H9 (cell line): ENCODE data around the gene CFP. TPM values are rescaled to one million over a fixed set of nuclear protein-coding genes. Genes with fewer than 3 reads are reported as not detected.

ENCODE experiments used
- DNase-seq: peaks from one replicate; pipeline ENCODE4 v3.0.0-alpha.2; 2017
- H2AFZ ChIP-seq: one replicate; pipeline ENCODE4 v1.6.1; 2013; ENCODE audit warnings: mild to moderate bottlenecking, low read length, control low read depth, moderate library complexity
- H2AK5ac ChIP-seq: 2 replicates; pipeline ENCODE4 v1.6.1; 2013; ENCODE audit warnings: low read length, control low read depth, mixed read lengths; ENCODE audit not compliant: insufficient read length
- H2BK120ac ChIP-seq: one replicate; pipeline ENCODE4 v1.6.1; 2013; ENCODE audit warnings: low read depth, mild to moderate bottlenecking, low read length, control low read depth, inconsistent platforms; ENCODE audit not compliant: poor library complexity, severe bottlenecking
- H2BK12ac ChIP-seq: 2 replicates; pipeline ENCODE4 v1.6.1; 2013; ENCODE audit warnings: low read length, control low read depth, mixed read lengths, low read depth; ENCODE audit not compliant: insufficient read length
- H2BK15ac ChIP-seq: 2 replicates; pipeline ENCODE4 v1.6.1; 2013; ENCODE audit warnings: low read depth, low read length, control low read depth
- H2BK20ac ChIP-seq: one replicate; pipeline ENCODE4 v1.6.1; 2013; ENCODE audit warnings: low read depth, mild to moderate bottlenecking, low read length, control low read depth, inconsistent platforms; ENCODE audit not compliant: poor library complexity, severe bottlenecking
- H2BK5ac ChIP-seq: 2 replicates; pipeline ENCODE4 v1.6.1; 2013; ENCODE audit warnings: low read length, control low read depth, mixed read lengths; ENCODE audit not compliant: insufficient read length
- H3K14ac ChIP-seq: 2 replicates; pipeline ENCODE4 v1.6.1; 2013; ENCODE audit warnings: low read length, control low read depth; ENCODE audit not compliant: insufficient read depth
- H3K18ac ChIP-seq: 2 replicates; pipeline ENCODE4 v1.6.1; 2013; ENCODE audit warnings: low read depth, mild to moderate bottlenecking, mixed read lengths, low read length, control low read depth; ENCODE audit not compliant: insufficient read length
- H3K23ac ChIP-seq: 2 replicates; pipeline ENCODE4 v1.6.1; 2013; ENCODE audit warnings: low read length, control low read depth, mixed read lengths, low read depth; ENCODE audit not compliant: insufficient read length
- H3K23me2 ChIP-seq: 2 replicates; pipeline ENCODE4 v1.6.1; 2013; ENCODE audit warnings: low read depth, mild to moderate bottlenecking, mixed read lengths, low read length, control low read depth; ENCODE audit not compliant: insufficient read length, poor library complexity, severe bottlenecking
- H3K27ac ChIP-seq: 2 replicates; pipeline ENCODE4 v1.5.1; 2013; ENCODE audit warnings: low read length, control low read depth, mixed read lengths, low read depth; ENCODE audit not compliant: insufficient read length
- H3K27me3 ChIP-seq: 2 replicates; pipeline ENCODE4 v1.6.1; 2013; ENCODE audit warnings: low read length, control low read depth, inconsistent platforms; ENCODE audit not compliant: insufficient read depth
- H3K4ac ChIP-seq: 2 replicates; pipeline ENCODE4 v1.6.1; 2013; ENCODE audit warnings: low read depth, mild to moderate bottlenecking, control low read depth, inconsistent platforms, low read length, moderate library complexity
- H3K4me1 ChIP-seq: 2 replicates; pipeline ENCODE4 v1.6.1; 2013; ENCODE audit warnings: low read length, control low read depth, inconsistent platforms; ENCODE audit not compliant: insufficient read depth
- H3K4me2 ChIP-seq: 2 replicates; pipeline ENCODE4 v1.6.1; 2013; ENCODE audit warnings: low read length, control low read depth, mixed read lengths; ENCODE audit not compliant: insufficient read length, insufficient read depth
- H3K56ac ChIP-seq: 2 replicates; pipeline ENCODE4 v1.6.1; 2013; ENCODE audit warnings: low read depth, mild to moderate bottlenecking, mixed read lengths, low read length, control low read depth; ENCODE audit not compliant: insufficient read length
- H3K79me1 ChIP-seq: 2 replicates; pipeline ENCODE4 v1.6.1; 2013; ENCODE audit warnings: low read depth, mild to moderate bottlenecking, moderate library complexity, low read length, control low read depth, inconsistent platforms; ENCODE audit not compliant: insufficient read depth, poor library complexity, severe bottlenecking
- H3K79me2 ChIP-seq: 2 replicates; pipeline ENCODE4 v1.6.1; 2013; ENCODE audit warnings: low read length, control low read depth, inconsistent platforms; ENCODE audit not compliant: insufficient read depth
- H3K9ac ChIP-seq: 2 replicates; pipeline ENCODE4 v1.6.1; 2013; ENCODE audit warnings: low read length, control low read depth, mixed read lengths; ENCODE audit not compliant: insufficient read length; ENCODE audit errors: extremely low read depth
- H3K9me3 ChIP-seq: one replicate; pipeline ENCODE4 v1.6.1; 2013; ENCODE audit warnings: low read depth, low read length, inconsistent platforms; ENCODE audit not compliant: control insufficient read depth
- H3T11ph ChIP-seq: one replicate; pipeline ENCODE4 v1.6.1; 2013; ENCODE audit warnings: mild to moderate bottlenecking, low read length, control low read depth, inconsistent platforms
- H4K20me1 ChIP-seq: one replicate; pipeline ENCODE4 v1.6.1; 2013; ENCODE audit not compliant: control insufficient read depth, insufficient read length, insufficient read depth
- H4K5ac ChIP-seq: 2 replicates; pipeline ENCODE4 v1.6.1; 2013; ENCODE audit warnings: low read depth, mild to moderate bottlenecking, mixed read lengths, low read length, control low read depth; ENCODE audit not compliant: insufficient read length
- H4K8ac ChIP-seq: replicated peaks from 2 replicates; pipeline ENCODE4 v1.6.1; 2013; ENCODE audit warnings: low read length, control low read depth, mixed read lengths, low read depth; ENCODE audit not compliant: insufficient read length
- H4K91ac ChIP-seq: 2 replicates; pipeline ENCODE4 v1.6.1; 2013; ENCODE audit warnings: low read depth, mild to moderate bottlenecking, moderate library complexity, mixed read lengths, low read length, control low read depth; ENCODE audit not compliant: insufficient read length
- H3K27ac Mint-ChIP-seq, 3 experiments: 2 replicates in 2 of 3; 3 replicates in 1 of 3; pipeline ENCODE4 v1.8.0; 2020 to 2021; ENCODE audit warnings: mixed read lengths in 3 of 3, mild to moderate bottlenecking in 1 of 3, moderate library complexity in 1 of 3
- H3K27me3 Mint-ChIP-seq: 2 replicates; pipeline ENCODE4 v1.8.0; 2021; ENCODE audit warnings: low read depth, mild to moderate bottlenecking, moderate library complexity, mixed read lengths
- H3K36me3 Mint-ChIP-seq, 3 experiments: 2 replicates in 2 of 3; 3 replicates in 1 of 3; pipeline ENCODE4 v1.8.0; 2020 to 2021; ENCODE audit warnings: low read depth in 3 of 3, mixed read lengths in 3 of 3; ENCODE audit not compliant: insufficient read depth in 1 of 3
- H3K4me1 Mint-ChIP-seq, 2 experiments: 2 replicates each; pipeline ENCODE4 v1.8.0; 2020; ENCODE audit warnings: mixed read lengths in 2 of 2
- H3K4me3 Mint-ChIP-seq, 2 experiments: 2 replicates in 1 of 2; 3 replicates in 1 of 2; pipeline ENCODE4 v1.8.0; 2020 to 2021; ENCODE audit warnings: mild to moderate bottlenecking in 2 of 2, mixed read lengths in 2 of 2, moderate library complexity in 1 of 2
- H3K9me3 Mint-ChIP-seq, 2 experiments: 2 replicates in 1 of 2; 3 replicates in 1 of 2; pipeline ENCODE4 v1.8.0; 2020; ENCODE audit warnings: mild to moderate bottlenecking in 2 of 2, mixed read lengths in 2 of 2, moderate library complexity in 1 of 2
- WGBS: extraction: QIAGEN DNeasy Blood & Tissue Kit; methylation state at CpG from one replicate; pipeline ENCODE4 v1.1.7; 2013; ENCODE audit warnings: missing lambda C conversion rate, low lambda C conversion rate, mixed read lengths; ENCODE audit not compliant: insufficient read length; ENCODE audit errors: extremely low coverage; 5-methylcytosine and 5-hydroxymethylcytosine counted together
- total RNA-seq: library from RNA; stranded (reverse); gene quantifications from 2 replicates; pipeline ENCODE4 v1.2.1, GENCODE V29; 2021
- TF ChIP-seq, protein P1 (sequence below): fragments of 200-600 bp; sonication (generic); conservative IDR thresholded peaks from 3 replicates; pipeline ENCODE4 v1.8.0; 2021; ENCODE audit warnings: antibody characterized with exemption, mild to moderate bottlenecking

CFP gene
- total RNA-seq, 1 experiment from 2014 or later, result 2.3 TPM

DNA sequence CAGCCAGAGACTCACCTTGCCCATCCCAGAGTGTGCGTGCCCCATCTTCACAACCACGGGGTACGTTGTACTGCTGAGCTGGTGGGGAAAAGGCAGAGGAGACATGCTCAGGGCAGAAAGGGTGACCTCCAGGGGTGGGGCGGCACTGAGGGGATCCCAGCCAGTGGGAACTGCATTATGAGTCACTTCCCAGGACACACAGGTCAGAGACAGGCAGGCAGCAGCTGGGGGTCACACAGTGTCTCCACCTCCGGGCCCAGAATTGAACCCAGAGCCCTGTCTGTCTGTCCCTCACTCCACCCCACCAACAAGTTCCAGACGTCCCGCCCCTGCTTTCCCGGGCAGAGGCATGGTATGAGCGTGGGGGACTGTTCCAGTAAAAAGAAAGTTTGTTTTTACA, 52.3 kb downstream of the CFP start:
- Histone ChIP-seq H3K27me3 (no peaks in the 10 kb centered on the region), H3K9me3 (peaks cover 17% of the 10 kb centered on the region), H3K18ac (no peak overlapping the region), H3K4ac (no peak overlapping the region), H2BK20ac (no peak overlapping the region), H3K79me2 (no peaks in the 10 kb centered on the region), H3K4me1 (peaks cover 3% of the 10 kb centered on the region; the same call in 1 of the 2 replicates), H2BK120ac (no peak overlapping the region), H2BK12ac (no peak overlapping the region), H3K56ac (no peak overlapping the region), H2AK5ac (no peak overlapping the region), H4K20me1 (no peaks in the 10 kb centered on the region), H3K4me2 (no peak overlapping the region), H2AFZ (no peak overlapping the region), H2BK15ac (no peak overlapping the region), H3K9ac (no peak overlapping the region), H4K5ac (no peak overlapping the region), H3K14ac (no peak overlapping the region), H3T11ph (no peak overlapping the region), H2BK5ac (no peak overlapping the region), H4K91ac (no peak overlapping the region), H3K27ac (no peak overlapping the region), H3K23me2 (peaks cover 4% of the 10 kb centered on the region), H3K23ac (no peak overlapping the region), H4K8ac (no peak overlapping the region), H3K79me1 (no peaks in the 10 kb centered on the region)
- TF ChIP-seq, protein P1, sequence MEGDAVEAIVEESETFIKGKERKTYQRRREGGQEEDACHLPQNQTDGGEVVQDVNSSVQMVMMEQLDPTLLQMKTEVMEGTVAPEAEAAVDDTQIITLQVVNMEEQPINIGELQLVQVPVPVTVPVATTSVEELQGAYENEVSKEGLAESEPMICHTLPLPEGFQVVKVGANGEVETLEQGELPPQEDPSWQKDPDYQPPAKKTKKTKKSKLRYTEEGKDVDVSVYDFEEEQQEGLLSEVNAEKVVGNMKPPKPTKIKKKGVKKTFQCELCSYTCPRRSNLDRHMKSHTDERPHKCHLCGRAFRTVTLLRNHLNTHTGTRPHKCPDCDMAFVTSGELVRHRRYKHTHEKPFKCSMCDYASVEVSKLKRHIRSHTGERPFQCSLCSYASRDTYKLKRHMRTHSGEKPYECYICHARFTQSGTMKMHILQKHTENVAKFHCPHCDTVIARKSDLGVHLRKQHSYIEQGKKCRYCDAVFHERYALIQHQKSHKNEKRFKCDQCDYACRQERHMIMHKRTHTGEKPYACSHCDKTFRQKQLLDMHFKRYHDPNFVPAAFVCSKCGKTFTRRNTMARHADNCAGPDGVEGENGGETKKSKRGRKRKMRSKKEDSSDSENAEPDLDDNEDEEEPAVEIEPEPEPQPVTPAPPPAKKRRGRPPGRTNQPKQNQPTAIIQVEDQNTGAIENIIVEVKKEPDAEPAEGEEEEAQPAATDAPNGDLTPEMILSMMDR, result no peak
- H3K36me3 Mint-ChIP-seq, result peaks cover 6 to 16% (median 9%) of the 10 kb centered on the region in 3 experiments
- peaks cover 18 to 35% of the 10 kb centered on the region in 2 experiments for H3K4me1 Mint-ChIP-seq
- no peak for DNase-seq
- H3K9me3 Mint-ChIP-seq, result peaks cover 69 to 82% of the 10 kb centered on the region in 2 experiments
- no peaks in the 10 kb centered on the region for H3K27me3 Mint-ChIP-seq
- no peak overlapping the region for H3K4me3 Mint-ChIP-seq
- H3K27ac Mint-ChIP-seq, result no peak overlapping the region
- WGBS, result no CpG with 5 or more reads among the region's 9 CpGs
